AG09309 (cell line): ENCODE results near the gene AKAP8.
"Not testable (repeated sequence)": the region's sequence is repeated elsewhere in the genome, so short reads cannot be mapped to it uniquely, and the experiment has no call there.

Experiments used
- DNase-seq: peaks from one replicate; pipeline ENCODE4 v3.0.0-alpha.2; 2010; ENCODE audit warnings: low read depth
- H3K4me3 ChIP-seq: 2 replicates; pipeline ENCODE4 v1.5.1; 2011; ENCODE audit warnings: mild to moderate bottlenecking, low read depth, low read length, moderate library complexity; ENCODE audit not compliant: control insufficient read depth
- TF ChIP-seq, protein P1 (sequence below): IDR thresholded peaks from 2 replicates; pipeline ENCODE4 v1.5.1; 2011; ENCODE audit warnings: mild to moderate bottlenecking, low read depth, low read length, inconsistent platforms; ENCODE audit not compliant: insufficient read depth, control insufficient read depth; ENCODE audit errors: missing control alignments

The AKAP8 gene

DNA sequence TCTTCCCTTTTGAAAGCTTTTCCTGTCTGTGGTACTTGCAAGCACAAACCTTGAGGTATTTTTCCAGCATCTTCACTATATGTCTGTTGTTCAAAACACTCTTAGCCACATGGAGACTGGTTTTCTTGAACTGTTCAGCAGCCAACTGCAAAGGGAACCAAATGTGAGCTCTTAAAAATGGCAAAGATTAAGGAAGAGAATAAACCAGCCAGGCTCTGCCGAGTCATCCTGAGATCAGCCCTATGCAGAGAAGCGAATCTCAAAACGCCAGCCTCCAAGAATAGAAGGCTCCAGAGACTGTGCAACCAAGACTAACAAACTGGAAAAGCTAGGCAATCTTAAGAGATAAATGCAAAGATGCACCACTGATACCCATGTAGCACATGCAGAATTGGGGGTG lies 20.7 kb downstream of the AKAP8 start:
- TF ChIP-seq, protein P1, sequence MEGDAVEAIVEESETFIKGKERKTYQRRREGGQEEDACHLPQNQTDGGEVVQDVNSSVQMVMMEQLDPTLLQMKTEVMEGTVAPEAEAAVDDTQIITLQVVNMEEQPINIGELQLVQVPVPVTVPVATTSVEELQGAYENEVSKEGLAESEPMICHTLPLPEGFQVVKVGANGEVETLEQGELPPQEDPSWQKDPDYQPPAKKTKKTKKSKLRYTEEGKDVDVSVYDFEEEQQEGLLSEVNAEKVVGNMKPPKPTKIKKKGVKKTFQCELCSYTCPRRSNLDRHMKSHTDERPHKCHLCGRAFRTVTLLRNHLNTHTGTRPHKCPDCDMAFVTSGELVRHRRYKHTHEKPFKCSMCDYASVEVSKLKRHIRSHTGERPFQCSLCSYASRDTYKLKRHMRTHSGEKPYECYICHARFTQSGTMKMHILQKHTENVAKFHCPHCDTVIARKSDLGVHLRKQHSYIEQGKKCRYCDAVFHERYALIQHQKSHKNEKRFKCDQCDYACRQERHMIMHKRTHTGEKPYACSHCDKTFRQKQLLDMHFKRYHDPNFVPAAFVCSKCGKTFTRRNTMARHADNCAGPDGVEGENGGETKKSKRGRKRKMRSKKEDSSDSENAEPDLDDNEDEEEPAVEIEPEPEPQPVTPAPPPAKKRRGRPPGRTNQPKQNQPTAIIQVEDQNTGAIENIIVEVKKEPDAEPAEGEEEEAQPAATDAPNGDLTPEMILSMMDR, result no peak
- H3K4me3 ChIP-seq, result no peak overlapping the region
- no peak for DNase-seq

GRCh38 chr19:15357906-15358305 lies 21.7 kb downstream of the AKAP8 start:
- H3K4me3 ChIP-seq, result no peak overlapping the region
- no peak for DNase-seq
- TF ChIP-seq, protein P1, result no peak

- TF ChIP-seq, protein P1, result no peak
- DNase-seq, result no peak
Observed at GRCh38 chr19:15354566-15355296, 24.9 kb downstream of the AKAP8 start.

GRCh38 chr19:15353908-15354307 lies 25.7 kb downstream of the AKAP8 start:
- DNase-seq, result no peak
- TF ChIP-seq, protein P1, result no peak
- H3K4me3 ChIP-seq, result no peak overlapping the region

More at GRCh38 chr19:15354566-15355296, 24.9 kb downstream of the AKAP8 start:
- H3K4me3 ChIP-seq, result no peak overlapping the region

- not testable (repeated sequence) for DNase-seq, H3K4me3 ChIP-seq
Observed at GRCh38 chr19:15352535-15352934, 27.1 kb downstream of the AKAP8 start.

GRCh38 chr19:15341328-15341727 lies 38.3 kb downstream of the AKAP8 start:
- DNase-seq, H3K4me3 ChIP-seq: not testable (repeated sequence)

- TF ChIP-seq, protein P1, result no peak
- H3K4me3 ChIP-seq, result no peak overlapping the region
- no peak for DNase-seq
Observed at GRCh38 chr19:15340086-15340485, 39.5 kb downstream of the AKAP8 start.

DNA sequence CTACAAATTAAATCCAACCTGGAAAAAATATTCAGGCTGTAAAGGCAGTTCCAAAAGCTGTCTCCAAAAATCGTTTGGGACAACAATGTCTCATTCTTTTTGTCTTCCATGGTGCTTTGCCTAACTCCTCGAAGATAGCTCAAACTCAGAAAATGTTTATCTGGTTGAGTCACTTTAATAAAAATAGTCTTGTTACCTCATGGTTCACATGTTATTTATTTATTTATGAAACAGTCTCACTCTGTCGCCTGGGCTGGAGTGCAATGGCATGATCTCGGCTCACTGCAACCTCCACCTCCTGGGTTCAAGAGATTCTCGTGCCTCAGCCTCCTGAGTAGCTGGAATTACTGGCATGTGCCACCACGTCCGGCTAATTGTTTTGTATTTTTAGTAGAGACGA lies 42.4 kb downstream of the AKAP8 start:
- no peak overlapping the region for H3K4me3 ChIP-seq
- TF ChIP-seq, protein P1, result no peak
- DNase-seq, result peak; percentile 40

DNA sequence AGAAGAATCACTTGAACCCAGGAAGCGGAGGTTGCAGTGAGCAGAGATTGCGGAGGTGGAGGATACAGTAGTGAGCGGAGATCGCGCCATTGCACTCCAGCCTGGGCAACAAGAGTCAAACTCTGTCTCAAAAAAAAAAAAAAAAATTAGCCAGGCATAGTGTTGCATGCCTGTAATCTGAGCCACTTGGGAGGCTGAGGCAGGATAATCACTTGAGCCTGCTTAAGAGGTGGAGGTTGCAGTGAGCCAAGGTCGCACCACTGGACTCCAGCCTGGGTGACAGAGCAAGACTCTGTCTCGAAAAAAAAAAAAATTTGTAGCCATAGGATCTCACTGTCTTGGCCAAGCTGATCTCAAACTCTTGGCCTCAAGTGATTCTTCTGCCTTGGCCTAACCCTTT lies 43.6 kb downstream of the AKAP8 start:
- DNase-seq, H3K4me3 ChIP-seq: not testable (repeated sequence)
